ENCODE data around the gene STRIP1. TPM values are rescaled to one million over a fixed set of nuclear protein-coding genes. Genes with fewer than 3 reads are reported as not detected.

Gene STRIP1
- total RNA-seq, 1 donor, result 51.4 TPM

DNA sequence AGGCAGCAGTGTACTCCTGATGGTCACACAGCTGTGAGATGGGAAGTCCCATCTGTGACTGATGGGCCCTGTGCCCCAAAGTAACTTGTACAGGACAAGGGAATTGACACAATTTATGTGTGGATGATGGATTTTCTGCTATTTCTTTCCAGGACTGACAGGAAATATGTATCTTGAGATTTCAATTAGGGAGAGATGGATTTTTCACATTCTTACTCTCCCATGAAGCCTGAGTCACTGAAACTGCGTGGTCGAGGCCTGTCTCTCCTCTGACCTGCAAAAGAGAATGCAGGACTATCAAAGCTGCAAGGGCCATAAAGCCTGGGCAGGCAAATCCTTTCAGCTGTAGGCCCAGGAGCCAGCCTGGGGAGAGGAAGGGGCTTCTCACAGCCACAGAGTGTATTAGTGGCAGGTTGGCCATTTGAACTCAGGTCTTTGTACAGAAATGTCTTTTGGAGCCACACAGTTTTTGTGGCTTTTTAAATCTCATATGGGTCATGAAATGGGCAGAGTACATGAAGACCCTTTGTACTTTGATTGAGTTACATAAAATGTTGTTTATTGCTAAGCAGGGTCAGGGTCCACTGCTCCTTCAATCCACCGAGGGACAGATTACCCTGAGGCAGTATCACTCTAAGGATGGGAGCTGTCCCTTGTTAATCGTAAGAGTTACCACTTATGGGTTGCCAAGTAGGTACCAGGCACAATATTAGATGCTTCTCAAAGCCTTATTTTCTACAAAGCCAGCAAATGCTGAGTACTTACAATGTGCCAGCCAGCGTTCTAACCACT lies 21.3 kb downstream of the STRIP1 start:
- DNase-seq (ENCODE audit: insufficient read length, low spot score, missing footprints), result peak; percentile 82

DNA sequence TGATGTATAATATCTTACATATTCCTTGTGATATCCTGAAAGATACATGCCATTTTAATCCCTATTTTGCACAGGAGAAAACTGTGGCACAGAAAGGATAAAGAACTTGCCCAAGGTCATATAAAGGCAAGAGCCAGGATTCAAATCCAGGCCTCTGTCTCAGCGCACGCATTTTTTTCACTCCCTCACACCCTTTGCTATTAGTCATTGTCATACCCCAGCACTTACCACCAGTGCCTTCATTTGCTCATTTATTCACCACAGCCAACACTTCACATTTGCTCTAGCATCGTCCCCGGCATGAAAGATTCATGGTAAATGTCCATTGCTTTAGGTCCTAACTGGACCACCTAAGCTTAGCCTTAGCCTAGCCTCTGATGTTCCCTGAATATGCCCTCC lies 21.9 kb downstream of the STRIP1 start:
- no peak overlapping the region for H2AFZ ChIP-seq (ENCODE audit: low read length)
- no peaks in the 10 kb centered on the region for H3K9me3 ChIP-seq (ENCODE audit: low read depth, low read length)
- no peaks in the 10 kb centered on the region for H3K79me2 ChIP-seq (ENCODE audit: insufficient read depth, low read length)
- H3K4me2 ChIP-seq (ENCODE audit: insufficient read depth, low read length), result peak overlapping the region; percentile 57
- H3K4me3 ChIP-seq (ENCODE audit: insufficient read depth, low read length), result peak overlapping the region; percentile 13
- peaks cover 57% of the 10 kb centered on the region for H3K4me1 ChIP-seq (ENCODE audit: insufficient read depth, low read length)
- H4K20me1 ChIP-seq (ENCODE audit: insufficient read depth, low read length), result peaks cover 19% of the 10 kb centered on the region
- H3K27ac ChIP-seq (ENCODE audit: low read depth, low read length), result peak overlapping the region; percentile 72
- TF ChIP-seq, protein P1, sequence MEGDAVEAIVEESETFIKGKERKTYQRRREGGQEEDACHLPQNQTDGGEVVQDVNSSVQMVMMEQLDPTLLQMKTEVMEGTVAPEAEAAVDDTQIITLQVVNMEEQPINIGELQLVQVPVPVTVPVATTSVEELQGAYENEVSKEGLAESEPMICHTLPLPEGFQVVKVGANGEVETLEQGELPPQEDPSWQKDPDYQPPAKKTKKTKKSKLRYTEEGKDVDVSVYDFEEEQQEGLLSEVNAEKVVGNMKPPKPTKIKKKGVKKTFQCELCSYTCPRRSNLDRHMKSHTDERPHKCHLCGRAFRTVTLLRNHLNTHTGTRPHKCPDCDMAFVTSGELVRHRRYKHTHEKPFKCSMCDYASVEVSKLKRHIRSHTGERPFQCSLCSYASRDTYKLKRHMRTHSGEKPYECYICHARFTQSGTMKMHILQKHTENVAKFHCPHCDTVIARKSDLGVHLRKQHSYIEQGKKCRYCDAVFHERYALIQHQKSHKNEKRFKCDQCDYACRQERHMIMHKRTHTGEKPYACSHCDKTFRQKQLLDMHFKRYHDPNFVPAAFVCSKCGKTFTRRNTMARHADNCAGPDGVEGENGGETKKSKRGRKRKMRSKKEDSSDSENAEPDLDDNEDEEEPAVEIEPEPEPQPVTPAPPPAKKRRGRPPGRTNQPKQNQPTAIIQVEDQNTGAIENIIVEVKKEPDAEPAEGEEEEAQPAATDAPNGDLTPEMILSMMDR (IDR thresholded peaks at IDR 0.05; ENCODE audit: extremely low read depth, low read depth, low read length), result no peak
- H3K27me3 ChIP-seq (ENCODE audit: insufficient read depth, low read length), result no peaks in the 10 kb centered on the region
- H3K36me3 ChIP-seq (ENCODE audit: insufficient read depth, low read length), result peaks cover 55% of the 10 kb centered on the region
- DNase-seq (ENCODE audit: insufficient read length, low spot score, missing footprints), result no peak

More for the DNA sequence above, 21.3 kb downstream of the STRIP1 start:
- peaks cover 61% of the 10 kb centered on the region for H3K36me3 ChIP-seq (ENCODE audit: insufficient read depth, low read length)
- no peak overlapping the region for H2AFZ ChIP-seq (ENCODE audit: low read length)
- H3K4me1 ChIP-seq (ENCODE audit: insufficient read depth, low read length), result peaks cover 63% of the 10 kb centered on the region
- H3K27me3 ChIP-seq (ENCODE audit: insufficient read depth, low read length), result no peaks in the 10 kb centered on the region
- no peak overlapping the region for H3K4me3 ChIP-seq (ENCODE audit: insufficient read depth, low read length)
- H3K4me2 ChIP-seq (ENCODE audit: insufficient read depth, low read length), result peak overlapping the region; percentile 57
- peak overlapping the region; percentile 72 for H3K27ac ChIP-seq (ENCODE audit: low read depth, low read length)
- TF ChIP-seq, protein P1 (IDR thresholded peaks at IDR 0.05; ENCODE audit: extremely low read depth, low read depth, low read length), result no peak
- H4K20me1 ChIP-seq (ENCODE audit: insufficient read depth, low read length), result peaks cover 20% of the 10 kb centered on the region
- no peaks in the 10 kb centered on the region for H3K79me2 ChIP-seq (ENCODE audit: insufficient read depth, low read length)
- no peaks in the 10 kb centered on the region for H3K9me3 ChIP-seq (ENCODE audit: low read depth, low read length)

DNA sequence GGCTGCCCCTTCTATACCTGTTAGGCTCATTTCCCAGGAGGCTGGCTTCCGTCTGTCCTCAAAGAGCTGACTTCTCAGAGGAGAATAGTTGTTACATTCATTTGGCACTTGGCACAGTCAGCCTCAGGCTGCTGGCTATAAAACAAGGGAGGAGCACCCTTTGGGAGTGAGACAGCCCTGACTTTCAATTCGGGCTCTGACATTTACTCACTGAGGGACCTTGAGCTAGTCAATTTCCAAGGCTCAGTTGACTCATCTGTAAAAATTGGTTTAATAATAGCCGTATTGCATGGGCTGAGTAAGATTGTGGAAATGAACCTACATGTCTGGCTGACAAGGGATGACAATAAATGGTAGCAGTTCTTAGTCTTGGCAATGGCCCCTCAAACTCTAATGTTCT lies 22.4 kb downstream of the STRIP1 start:
- Histone ChIP-seq H3K9me3 (ENCODE audit: low read depth, low read length) (no peaks in the 10 kb centered on the region), H3K4me3 (ENCODE audit: insufficient read depth, low read length) (peak overlapping the region; percentile 13), H3K79me2 (ENCODE audit: insufficient read depth, low read length) (no peaks in the 10 kb centered on the region), H4K20me1 (ENCODE audit: insufficient read depth, low read length) (peaks cover 19% of the 10 kb centered on the region), H3K27me3 (ENCODE audit: insufficient read depth, low read length) (no peaks in the 10 kb centered on the region), H3K36me3 (ENCODE audit: insufficient read depth, low read length) (peaks cover 50% of the 10 kb centered on the region), H3K27ac (ENCODE audit: low read depth, low read length) (peak overlapping the region; percentile 72), H3K4me2 (ENCODE audit: insufficient read depth, low read length) (peak overlapping the region; percentile 57), H2AFZ (ENCODE audit: low read length) (no peak overlapping the region), H3K4me1 (ENCODE audit: insufficient read depth, low read length) (peaks cover 52% of the 10 kb centered on the region)
- TF ChIP-seq, protein P1 (IDR thresholded peaks at IDR 0.05; ENCODE audit: extremely low read depth, low read depth, low read length), result no peak
- peak; percentile 93 for DNase-seq (ENCODE audit: insufficient read length, low spot score, missing footprints)

DNA sequence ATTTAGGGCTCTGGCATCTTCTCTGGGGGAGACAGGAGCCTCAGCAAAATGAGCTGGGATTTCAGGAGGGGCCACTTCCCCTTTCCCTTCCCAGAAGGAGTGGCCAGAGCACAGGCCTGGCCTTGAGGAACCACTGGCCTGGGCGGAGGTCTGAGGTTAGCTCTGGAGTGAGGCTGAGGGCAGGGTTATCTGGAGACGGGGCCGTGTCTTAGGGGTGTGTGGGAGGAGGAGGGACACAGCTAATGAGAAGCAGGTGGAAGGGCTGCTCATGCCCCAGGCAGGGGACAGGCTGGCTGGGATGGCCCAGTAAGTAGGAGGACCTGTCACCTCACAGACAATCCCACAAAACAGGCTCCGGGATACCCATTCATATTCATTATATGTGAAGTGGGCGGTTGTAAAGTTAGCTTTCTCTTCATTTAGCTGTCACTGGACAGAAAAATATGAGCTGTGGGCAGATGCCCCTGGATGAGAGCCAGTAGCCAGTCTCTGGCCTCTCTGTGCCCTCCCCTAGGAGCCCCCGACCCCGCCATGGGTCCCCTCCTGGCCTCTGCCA lies 23.6 kb downstream of the STRIP1 start:
- TF ChIP-seq, protein P1 (IDR thresholded peaks at IDR 0.05; ENCODE audit: extremely low read depth, low read depth, low read length), result no peak
- no peak overlapping the region for H3K4me2 ChIP-seq (ENCODE audit: insufficient read depth, low read length)
- H3K27ac ChIP-seq (ENCODE audit: low read depth, low read length), result peak overlapping the region; percentile 16
- no peaks in the 10 kb centered on the region for H3K9me3 ChIP-seq (ENCODE audit: low read depth, low read length)
- DNase-seq (ENCODE audit: insufficient read length, low spot score, missing footprints), result no peak
- no peak overlapping the region for H2AFZ ChIP-seq (ENCODE audit: low read length)
- peaks cover 25% of the 10 kb centered on the region for H4K20me1 ChIP-seq (ENCODE audit: insufficient read depth, low read length)
- H3K4me3 ChIP-seq (ENCODE audit: insufficient read depth, low read length), result no peak overlapping the region
- H3K4me1 ChIP-seq (ENCODE audit: insufficient read depth, low read length), result peaks cover 55% of the 10 kb centered on the region
- no peaks in the 10 kb centered on the region for H3K79me2 ChIP-seq (ENCODE audit: insufficient read depth, low read length)
- H3K36me3 ChIP-seq (ENCODE audit: insufficient read depth, low read length), result peaks cover 40% of the 10 kb centered on the region
- no peaks in the 10 kb centered on the region for H3K27me3 ChIP-seq (ENCODE audit: insufficient read depth, low read length)

Data from osteoblast (primary cell).